Right lobe of liver (tissue), 4 donors: ENCODE measurements around the gene TNS4.

Experiments used
- CTCF ChIP-seq, 4 donors: fragments of 200-600 bp in 3 of 4; fragments of 450-650 bp in 1 of 4; IDR thresholded peaks; one replicate each; pipeline versions ENCODE4 v1.5.1 to v1.8.0; 2016 to 2022; ENCODE audit warnings: antibody characterized with exemption in 4 of 4, mild to moderate bottlenecking in 2 of 4
- POLR2A ChIP-seq: fragments of 450-650 bp; IDR thresholded peaks from one replicate; pipeline ENCODE4 v1.6.1; 2017; ENCODE audit warnings: antibody characterized with exemption, mild to moderate bottlenecking
- donor health status: DM: no; HTN: no; CAD: no.
- donor health status: DM: no; HTN: no; CAD: no.
- donor health status: DM: no; HTN: yes; CAD: no.

DNA sequence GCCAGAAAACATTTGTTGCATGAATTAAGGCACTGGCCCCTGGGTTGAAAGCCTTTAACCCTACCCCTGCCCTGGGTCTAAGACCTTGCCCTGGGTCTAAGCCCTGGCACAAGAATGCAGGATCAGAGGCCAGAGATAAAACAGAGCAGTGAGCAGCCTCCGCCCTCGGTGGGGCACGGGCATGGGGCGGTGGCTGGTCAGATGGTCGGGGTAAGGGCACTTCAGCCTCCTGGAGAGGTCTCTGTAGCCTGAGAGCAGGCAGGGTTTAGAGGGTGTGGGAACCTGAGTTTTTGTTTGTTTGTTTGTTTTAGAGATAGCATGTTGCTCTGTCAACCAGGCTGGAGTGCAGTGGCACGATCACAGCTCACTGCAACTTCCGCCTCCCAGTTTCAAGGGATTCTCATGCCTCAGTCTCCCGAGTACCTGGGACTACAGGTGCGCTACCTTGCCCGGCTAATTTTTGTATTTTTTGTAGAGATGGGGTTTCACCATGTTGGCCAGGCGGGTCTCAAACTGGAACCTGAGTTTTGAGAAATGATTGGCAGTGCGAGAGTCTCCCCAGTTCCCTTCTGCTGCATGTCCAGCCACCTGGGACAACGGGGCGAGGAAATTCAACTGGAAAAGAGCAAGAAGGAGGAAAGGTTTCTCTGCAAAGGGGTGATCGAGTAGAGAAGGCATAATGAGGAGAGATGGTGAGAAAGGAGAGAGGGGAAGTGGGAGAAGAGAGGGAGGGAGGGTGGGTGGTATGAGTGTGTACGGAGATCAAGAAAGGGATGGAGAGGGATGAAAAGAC is 27.7 kb downstream of the TNS4 start:
- no peak for TF ChIP-seq POLR2A
- TF ChIP-seq CTCF (IDR thresholded peaks at IDR 0.05) = no peak
